Activated T-cell treated with anti-CD3 and anti-CD28 coated beads for 4 hours (primary cell): ENCODE measurements around the gene FAM9C.
"Not testable (repeated sequence)": the region's sequence is repeated elsewhere in the genome, so short reads cannot be mapped to it uniquely, and the experiment has no call there.

Source experiments
- DNase-seq: peaks from one replicate; pipeline ENCODE4 v3.0.0-alpha.2; 2020

Gene FAM9C

DNA sequence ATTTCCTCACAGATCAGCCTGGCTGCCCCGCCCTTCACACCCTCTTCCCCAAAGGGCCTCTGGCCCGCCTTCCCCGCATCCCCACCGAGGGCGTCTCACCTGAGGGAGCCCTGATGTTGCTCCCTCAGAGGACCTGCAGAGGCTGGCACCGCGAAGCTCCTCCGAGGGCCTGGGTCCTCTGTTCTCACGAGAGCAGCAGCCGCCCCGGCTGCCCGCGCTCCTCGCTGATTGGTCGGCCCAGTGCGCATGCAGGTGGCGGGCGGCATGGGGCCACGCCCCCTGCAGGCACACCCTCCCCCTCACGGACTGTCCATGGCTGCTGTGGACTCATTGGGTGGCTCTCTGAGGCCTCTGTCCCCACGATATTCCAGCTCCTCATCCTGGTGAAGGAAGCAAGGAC, at the start of gene FAM9C:
FAM9C (minus strand) TSS at position 180 of the 400 bp plus-strand sequence. CDS start 831 bp downstream, outside the sequence.
- DNase-seq = no peak

DNA sequence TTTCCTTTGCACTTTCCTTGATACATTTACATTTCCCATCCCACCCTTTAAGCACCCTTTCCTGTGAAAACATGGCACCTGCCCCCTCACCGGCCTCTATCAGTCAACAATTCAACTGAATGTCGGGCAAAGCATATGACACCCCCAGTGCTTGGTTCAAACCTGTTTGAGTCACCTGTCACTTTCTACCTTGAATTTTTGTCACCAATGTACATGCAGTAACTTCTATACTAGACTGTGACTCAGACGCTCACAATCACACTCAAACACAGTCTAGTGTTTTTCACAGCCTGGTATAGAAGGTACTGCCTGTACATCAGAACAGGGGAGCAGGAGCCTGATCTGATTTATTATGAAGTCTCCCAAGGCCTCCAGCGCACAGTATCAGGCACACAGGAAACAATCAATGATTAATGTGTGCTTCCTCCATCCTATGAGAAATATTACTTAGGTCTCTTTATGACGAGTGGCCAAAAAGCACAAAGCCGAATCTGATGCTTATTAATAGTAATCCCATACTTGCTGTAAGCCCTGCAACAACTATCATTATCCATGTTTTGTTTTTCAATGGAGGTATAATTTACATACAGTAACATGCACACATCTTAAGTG, 49.2 kb upstream of the FAM9C start:
- no peak for DNase-seq

DNA sequence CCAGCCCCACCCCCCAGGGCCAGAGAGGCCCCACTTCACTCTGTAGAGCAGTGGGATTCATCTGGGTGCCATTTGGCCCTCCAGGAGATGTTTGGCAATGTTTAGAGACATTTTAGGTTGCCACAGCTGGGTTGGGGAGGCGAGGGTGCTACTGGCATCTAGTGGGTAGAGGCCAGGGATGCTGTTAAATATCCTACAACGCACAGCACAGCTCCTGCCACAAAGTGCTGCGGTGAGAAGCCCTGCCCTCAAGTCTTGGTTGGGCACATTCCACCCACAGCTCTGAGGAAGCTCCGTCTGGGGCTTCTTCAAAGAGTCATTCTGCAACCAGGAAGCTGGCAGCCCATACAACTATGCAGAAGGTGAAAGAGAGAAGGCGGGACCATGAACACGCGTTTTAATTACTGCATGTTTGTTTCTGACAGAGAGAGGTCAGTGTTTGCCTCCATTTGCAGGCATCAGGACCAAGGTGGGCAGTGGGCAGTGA, 48.1 kb upstream of the FAM9C start:
- peak; percentile 47 for DNase-seq

DNA sequence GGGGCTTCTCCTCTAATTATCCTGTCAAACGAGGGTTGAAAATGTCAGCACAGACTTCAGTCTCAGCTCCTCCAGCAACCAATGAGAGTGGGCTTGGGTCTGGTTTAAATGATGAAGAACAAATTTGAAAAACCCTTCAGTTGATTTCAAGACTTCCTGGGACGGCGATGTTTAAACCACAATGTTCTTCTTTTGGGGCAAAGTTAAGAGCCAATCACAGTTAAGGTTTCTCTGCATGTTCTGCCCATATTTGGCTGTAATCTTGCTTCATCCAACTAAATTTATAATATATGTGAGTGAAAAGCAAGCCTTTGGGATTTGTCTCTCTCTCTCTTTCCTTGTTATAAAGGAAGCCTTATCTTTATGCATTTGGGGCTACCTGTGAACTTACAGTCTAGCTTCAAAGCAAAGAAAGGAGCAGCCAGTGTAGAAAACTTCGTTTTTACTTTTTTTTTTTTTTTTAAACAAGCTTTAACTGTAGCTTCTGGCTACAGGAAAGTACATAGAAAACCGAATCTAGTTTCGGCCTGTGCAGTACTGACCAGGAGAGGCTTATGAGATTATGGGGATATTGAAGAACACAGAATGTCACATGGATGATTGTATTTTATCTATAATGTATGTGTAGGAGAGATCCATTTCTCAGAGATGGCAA, 46.8 kb upstream of the FAM9C start:
- DNase-seq = no peak

DNA sequence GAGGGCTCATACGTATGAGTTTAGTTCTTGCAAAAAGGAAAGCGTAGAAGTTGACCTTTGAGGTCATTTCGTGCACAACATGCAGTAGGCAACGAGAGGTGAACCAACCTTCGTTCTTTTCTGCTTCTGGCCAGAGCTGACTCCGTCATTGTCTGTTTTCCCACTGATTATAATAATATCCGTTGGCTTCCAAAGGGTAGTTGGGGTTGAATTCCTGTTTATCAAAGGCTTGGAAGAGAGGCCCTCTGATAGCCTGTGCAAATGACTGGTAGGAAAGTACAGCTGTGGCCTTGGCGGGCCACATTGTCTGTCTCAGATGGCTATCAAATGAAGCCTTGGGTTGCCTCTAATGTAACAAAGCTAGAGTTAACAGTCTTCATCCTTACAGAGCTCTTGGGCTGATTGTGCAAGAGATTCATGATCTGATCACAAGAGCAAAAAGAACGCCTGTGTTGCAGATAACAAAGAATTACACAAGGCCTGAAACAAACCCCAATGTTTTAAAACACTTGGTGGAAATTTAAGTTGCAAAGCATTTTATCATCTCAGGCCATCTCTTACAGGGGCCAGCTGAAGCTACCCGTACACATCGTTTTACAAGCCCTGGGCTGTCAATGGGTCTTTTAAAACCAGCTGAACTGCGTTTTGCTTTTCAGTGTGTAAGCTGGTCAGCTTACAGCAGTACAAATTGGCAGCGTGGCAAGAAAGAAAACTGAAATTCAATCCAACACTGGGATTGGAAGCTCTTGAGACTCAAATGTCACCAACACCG, 46.1 kb upstream of the FAM9C start:
- DNase-seq = no peak

DNA sequence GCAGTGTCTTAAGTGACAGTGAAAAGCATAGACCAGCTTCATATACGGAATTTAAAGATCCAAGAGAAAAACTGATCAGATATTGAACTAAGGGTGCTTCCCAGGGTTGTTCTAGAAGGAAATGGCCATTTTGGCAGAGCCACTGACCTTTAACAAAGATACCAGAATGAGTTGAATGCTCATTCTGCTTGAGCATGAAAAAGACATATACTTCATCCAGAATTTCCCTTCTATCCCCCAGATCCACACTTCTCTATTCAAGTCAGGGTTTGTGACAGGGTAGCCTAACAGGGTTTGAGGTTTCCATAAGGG, 45.6 kb upstream of the FAM9C start:
- DNase-seq = no peak

DNA sequence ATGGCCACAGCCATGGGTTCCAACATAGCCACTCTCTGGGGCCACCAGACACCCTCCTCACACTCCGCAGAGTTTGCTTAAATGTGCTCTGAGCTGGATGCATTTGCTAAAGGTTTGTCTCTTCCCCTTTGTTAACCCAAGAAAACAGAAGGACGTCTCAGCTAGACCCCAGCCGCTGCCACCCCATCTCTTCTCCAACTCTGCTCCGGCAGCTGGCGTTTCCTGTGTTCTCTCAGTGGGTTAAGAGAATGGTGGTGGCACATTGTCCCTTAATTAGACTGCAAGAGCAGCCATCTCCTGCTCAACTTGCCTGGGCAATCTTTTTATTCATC, 43.7 kb upstream of the FAM9C start:
- no peak for DNase-seq

DNA sequence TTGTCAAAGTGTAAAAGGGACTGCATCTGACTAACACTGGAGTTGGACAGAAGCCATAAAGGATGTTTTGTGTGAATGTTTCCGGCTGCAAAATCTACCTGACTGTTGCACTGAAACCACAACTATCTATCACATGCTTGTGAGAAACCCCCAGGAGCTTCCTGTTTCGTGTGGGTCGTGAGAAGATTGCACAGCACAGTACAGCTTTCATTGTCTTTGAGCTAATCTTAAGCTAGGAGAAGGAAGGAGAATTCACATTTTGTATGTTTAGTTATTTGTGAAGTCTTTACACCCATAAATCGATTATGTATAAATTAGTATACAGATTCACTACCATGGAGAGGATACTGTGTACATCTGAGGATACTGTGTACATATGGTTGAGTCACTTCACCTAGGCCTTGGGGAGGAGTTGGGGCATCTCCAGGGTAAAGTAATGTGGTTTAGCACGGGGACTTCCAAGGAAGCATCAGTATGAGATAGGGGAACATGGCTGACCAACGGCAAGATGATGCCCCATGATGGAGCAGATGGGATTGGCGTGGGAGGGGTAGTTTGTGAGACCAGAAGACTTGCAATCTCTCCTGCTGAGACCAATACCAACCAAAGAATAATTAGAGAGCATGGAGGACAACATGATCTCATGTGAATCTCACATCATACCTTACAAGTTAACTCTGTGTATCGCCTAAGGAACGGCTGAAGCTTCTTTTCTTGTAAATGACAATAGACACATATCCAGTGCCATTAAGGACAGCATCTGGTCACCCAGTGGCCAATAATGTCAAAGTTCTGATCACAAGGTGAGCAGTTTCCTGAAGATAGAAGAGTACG, 43.1 kb upstream of the FAM9C start:
- no peak for DNase-seq

DNA sequence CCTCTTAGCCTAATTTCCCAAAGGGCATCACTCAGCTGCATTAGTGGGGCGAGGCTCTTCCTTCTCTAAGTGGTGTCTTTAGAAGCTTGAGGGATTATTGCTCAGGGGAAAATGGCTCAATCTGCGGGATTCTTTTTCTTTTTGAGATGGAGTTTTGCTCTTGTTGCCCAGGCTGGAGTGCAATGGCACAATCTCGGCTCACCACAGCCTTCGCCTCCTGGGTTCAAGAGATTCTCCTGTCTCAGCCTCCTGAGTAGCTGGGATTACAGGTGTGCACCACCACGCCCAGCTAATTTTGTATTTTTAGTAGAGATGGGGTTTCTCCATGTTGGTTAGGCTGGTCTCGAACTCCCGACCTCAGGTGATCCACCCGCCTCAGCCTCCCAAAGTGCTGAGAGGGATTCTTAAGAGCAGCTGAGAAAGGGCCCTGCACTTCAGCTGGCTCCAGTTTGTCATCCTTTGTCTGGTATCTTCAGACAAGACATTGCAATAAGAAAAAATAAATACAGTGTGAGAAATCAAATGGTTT, 42.4 kb upstream of the FAM9C start:
- DNase-seq = not testable (repeated sequence)

DNA sequence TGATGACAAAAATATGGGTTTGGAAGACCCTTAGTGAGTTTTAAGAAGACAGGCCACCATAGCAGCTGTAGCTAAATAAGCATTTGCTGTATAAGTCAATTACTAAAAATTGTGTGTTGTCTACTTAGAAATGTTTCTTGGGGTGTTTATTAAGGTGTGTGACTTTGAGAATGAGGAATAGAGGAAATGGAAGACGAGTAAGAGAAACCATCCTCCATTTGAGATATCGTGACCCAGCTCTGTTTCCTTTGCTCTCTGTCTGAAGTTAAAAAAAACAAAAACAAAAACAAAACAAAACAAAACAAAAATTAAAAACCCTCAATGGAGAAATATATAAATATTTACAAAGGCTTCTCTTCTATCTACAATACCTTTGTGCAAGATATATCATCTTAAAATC, 41.7 kb upstream of the FAM9C start:
- no peak for DNase-seq

DNA sequence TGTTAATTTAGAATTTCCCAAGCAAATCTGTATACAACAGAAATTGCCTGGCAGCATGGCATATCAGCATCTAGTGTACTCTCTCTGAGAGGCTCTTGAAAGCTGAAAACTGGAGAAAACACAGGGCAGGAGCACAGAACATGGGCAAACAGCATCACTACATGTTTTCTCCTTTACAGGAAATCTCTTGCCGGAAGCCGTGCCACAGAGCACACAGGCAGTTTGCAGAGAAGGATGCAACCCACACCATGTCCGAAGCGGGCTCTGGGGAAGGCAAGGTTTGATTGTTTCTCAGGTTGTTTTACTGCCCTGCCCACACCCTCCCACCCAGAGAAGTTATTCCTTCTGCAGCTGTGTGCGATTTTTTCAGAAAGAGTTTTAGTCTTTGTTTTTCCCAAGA, 41.1 kb upstream of the FAM9C start:
- DNase-seq = no peak

DNA sequence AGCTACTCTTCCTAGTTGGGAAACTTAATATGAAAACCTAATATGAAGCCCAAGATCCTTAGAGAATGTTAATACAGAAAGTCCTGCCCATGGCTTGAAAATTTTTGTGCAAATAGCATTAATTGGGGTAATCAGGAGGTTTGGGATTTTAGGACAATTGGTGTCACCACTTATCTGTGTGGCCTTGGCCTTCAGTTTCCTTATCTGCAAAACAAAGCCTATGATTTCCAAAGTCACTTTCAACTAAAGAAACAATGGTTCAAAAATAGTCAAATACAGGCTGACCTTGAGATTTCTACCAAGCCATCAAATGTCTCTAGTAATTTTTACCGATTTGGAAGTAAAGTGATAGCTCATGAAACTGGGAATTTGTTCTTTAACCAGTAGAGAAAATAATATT, 40.2 kb upstream of the FAM9C start:
- no peak for DNase-seq

DNA sequence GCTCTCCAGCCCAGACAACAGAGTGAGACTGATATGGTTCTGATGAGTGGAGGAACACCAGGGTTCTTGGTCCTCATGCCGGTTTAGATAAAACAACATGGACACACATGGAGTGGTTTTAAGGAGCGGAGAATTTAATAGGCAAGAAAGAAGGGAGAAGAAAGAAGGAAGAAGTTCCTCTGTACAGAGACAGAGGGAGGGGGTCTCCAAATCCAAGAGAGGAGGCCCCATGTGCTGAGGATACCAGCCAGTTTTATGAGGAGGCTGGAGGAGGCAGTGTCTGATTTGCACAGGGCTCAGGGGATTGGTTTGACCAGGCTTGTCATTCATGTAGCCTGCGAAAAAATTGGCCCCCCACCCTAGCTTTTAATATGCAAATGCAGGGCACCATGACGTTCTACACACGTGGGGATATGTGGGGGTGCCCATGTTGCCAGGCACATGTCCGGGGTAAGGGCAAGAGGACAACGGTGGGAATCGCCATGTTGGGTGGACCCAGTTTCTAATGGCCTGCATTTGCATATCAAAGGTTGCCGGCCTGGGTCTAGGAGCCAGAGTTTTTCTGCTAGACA, 39.4 kb upstream of the FAM9C start:
- DNase-seq = not testable (repeated sequence)

DNA sequence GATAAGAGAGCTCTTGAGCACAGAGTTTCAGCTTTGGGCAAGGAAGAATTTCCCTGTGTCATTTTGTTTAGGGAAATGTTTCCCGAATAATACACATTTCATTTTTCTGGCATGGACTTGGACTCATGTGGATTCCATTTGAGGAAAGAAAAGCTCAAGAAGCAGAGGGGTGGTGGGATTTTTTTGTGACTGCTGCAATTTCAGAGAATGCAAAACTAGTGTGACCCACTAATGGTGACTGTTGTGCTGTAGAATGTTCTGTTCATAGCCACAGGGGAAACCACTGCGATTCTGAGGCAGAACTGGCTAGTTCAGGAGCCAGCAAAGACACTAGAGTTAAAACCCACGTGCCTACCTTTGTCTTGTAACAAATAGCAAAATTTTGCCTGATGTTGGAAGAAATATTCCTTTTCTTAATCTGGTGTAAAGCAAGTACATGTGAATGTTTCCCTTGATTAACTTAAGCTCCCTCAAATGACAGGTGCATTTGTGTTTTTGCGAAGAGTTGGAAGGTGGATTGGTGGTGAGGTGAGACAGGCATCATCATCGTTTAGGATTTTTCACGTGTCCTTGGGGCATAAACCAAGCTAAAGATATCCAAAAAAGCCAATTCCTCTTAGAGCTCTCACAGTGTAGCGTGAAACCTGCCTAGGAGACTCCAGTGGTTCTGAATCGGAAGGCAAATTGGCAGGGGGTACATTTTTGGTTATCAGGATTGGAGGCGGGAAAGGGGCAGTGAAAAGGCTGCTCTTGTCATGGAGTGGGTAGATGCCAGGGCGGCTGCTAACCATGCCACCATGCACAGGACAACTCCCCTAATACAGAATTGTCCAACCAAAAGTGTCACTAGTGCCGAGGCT, 38.0 kb upstream of the FAM9C start:
- no peak for DNase-seq

DNA sequence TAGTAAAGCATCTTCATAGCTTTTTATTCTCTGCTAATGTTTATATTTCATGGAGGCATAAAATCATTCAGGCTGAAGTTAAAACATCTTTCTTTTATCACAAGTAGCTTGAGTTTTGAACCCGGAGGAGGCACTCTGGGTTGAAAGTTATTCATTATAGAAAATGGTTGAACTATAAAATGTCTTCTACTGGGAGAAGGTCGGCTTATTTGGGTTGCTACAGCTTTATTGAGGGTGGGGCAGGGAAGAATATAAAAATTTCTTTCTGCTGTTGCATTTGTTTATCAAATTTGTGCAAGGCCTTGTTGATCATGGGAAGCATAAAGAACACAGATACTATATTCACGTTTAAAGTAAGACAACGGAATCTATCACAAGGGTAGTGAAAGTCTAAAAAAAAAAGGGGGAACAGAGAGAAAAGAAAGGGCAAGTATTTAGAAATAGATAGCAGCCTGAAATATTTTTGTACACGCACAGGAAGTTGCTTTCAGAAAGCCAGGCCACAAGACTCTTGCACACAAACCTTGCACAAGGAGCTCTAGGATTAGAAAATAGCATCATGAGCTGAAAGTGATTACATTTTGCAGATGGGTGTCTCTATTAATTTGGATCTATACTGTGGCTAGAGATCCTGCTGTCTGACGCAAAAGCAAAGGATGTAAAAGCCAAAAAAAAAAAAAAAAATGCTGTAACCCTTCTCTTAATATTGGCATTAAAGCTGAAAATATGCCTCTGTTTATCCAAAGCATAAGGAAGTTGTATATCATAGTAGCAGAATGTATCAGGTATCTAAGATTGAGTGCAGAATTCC, 37.2 kb upstream of the FAM9C start:
- no peak for DNase-seq

DNA sequence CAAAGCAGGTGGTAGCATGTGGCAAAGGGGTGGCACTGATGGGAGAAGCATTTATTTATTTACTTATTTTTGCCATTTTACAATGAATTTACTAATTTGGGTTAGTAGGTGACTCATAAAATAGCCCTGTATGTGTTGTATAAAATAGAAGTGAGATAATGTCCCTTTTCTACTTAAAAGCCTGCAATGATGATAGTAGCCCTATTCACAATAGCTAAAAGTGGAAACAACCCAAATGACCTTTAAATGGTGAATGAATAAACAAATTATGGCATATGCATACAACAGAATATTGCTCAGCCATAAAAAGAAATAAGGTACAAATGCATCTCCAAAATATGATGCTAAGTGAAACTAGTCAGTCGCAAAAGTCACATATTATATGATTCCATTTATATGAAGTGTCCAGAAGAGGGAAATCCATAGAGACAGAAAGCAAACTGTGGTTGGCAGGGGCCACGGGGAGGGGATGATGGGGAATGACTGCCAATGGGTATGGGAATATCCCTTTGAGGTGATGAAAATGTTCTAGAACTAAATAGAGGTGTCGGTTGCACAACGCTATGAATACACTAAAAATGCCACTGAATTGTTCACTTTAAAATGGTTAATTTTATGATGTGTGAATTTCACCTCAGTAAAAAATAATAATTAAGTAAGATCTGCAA, 35.8 kb upstream of the FAM9C start:
- no peak for DNase-seq

DNA sequence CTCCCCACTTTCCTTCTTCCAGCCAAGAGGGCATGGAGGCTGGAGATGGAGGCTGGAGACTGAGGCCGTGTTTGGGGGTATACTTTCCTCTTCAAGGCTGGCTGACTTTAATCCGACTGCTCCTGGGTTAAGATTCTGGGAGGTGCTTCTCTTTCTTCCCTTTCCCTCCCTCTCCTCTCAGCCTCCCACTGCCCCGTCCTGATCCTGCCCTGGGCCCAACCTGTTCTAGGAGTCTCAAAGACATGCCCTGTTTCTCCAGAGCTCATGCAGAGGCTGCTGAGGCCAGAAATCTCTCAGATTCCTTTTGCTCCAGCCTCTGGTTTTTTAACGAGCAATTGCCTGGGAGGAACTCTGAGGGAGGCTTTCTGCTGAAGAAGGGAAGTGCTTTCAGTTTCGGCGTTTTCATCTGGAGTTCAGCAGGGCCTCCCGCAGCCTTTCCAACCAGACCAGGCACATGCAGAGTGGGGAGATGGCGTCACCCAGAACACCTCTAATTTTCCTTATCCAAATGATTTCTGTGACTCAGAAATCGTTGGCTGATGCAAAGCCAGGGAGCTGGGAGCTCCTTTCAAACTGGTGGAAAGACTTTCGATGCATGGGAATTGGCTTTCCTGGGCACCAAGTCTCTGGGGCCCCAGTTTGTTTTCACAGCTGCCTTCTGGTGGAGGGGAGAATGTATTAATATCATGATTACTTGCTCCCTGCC, 34.5 kb upstream of the FAM9C start:
- DNase-seq = no peak

DNA sequence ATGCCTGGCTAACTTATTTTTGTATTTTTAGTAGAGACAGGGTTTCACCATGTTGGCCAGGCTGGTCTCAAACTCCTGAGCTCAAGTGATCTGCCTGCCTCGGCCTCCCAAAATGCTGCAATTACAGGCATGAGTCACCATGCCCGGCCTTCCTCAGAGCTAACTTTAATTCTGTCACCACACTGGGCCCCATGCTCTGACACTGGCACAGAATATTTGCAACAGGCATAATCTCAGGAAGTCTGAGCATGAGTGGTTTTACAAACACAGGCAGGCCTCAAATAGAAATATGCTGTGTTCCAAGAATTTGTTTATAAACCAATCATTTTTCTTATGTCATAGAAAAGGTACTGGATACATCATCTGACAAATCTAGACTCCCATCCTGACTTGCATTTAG, 32.7 kb upstream of the FAM9C start:
- no peak for DNase-seq

DNA sequence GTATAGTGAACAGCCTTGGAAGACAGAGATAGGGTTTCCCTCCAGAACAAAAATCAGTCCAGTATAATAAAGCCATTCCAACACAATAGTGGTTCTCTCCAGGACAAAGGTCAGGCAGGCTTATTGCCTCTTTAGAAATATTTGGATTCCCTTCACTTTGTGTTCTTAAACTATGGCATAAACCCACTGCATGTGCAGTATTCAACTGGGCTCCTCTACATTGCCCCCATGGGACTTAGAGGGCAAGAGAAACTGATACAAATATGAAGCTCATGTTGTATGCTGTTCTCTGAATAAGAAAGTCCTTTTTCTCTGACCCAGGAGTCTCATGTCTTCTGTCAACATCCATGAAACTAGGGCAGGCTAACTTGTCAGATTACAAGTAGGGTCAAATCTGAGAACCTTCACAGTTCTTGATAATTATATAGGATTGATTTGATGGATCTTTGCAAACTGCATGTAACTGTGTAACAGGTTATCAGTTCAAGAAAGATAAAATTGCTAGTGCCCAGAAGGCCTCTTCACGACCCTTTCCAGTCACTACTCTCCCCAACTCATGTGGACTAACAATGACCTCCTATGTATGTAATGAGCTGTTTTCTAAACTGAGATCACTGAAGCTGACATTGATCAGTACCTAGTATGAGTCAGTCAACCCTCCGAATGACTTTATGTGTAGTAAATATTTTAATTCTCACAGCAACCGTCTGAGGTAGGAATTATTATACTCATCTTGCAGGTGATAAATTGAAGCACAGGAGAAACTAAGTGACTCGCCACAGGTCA, 31.9 kb upstream of the FAM9C start:
- DNase-seq = no peak
